ENCODE measurements around the gene CYP26B1.

The CYP26B1 gene

GRCh38 chr2:72085513-72085912, 62.1 kb downstream of the CYP26B1 start:
- Histone ChIP-seq H3K36me3 (ENCODE audit: insufficient read depth, low read length) (no peaks in the 10 kb centered on the region), H3K27ac (no peak overlapping the region), H3K4me3 (no peak overlapping the region), H3K9me3 (ENCODE audit: low read depth, low read length) (no peaks in the 10 kb centered on the region), H3K9ac (ENCODE audit: insufficient read length) (no peak overlapping the region)
- no peak for TF ChIP-seq EZH2 (IDR thresholded peaks at IDR 0.05)
- no peak for TF ChIP-seq FOXP2 (optimal IDR thresholded peaks at IDR 0.05; ENCODE audit: control extremely low read depth, extremely low read length, insufficient read depth)
- TF ChIP-seq POLR2AphosphoS5 (IDR thresholded peaks at IDR 0.05; ENCODE audit: borderline replicate concordance, low read depth, low read length): no peak
- no peak for DNase-seq (ENCODE audit: low read depth, low spot score)

GRCh38 chr2:72085036-72085435, 62.6 kb downstream of the CYP26B1 start:
- no peak for DNase-seq (ENCODE audit: low read depth, low spot score)
- TF ChIP-seq FOXP2 (optimal IDR thresholded peaks at IDR 0.05; ENCODE audit: control extremely low read depth, extremely low read length, insufficient read depth) (no peak), POLR2AphosphoS5 (IDR thresholded peaks at IDR 0.05; ENCODE audit: borderline replicate concordance, low read depth, low read length) (no peak), EZH2 (IDR thresholded peaks at IDR 0.05) (no peak)
- no peak overlapping the region for H3K27ac ChIP-seq
- no peaks in the 10 kb centered on the region for H3K9me3 ChIP-seq (ENCODE audit: low read depth, low read length)
- no peaks in the 10 kb centered on the region for H3K36me3 ChIP-seq (ENCODE audit: insufficient read depth, low read length)
- no peak overlapping the region for H3K4me3 ChIP-seq
- no peak overlapping the region for H3K9ac ChIP-seq (ENCODE audit: insufficient read length)

- no peak overlapping the region for H3K4me3 ChIP-seq
- no peak overlapping the region for H3K27ac ChIP-seq
- no peak for DNase-seq (ENCODE audit: low read depth, low spot score)
- no peaks in the 10 kb centered on the region for H3K9me3 ChIP-seq (ENCODE audit: low read depth, low read length)
- H3K36me3 ChIP-seq (ENCODE audit: insufficient read depth, low read length): no peaks in the 10 kb centered on the region
- no peak overlapping the region for H3K9ac ChIP-seq (ENCODE audit: insufficient read length)
- TF ChIP-seq EZH2 (IDR thresholded peaks at IDR 0.05): no peak
- no peak for TF ChIP-seq POLR2AphosphoS5 (IDR thresholded peaks at IDR 0.05; ENCODE audit: borderline replicate concordance, low read depth, low read length)
- no peak for TF ChIP-seq FOXP2 (optimal IDR thresholded peaks at IDR 0.05; ENCODE audit: control extremely low read depth, extremely low read length, insufficient read depth)
These were observed 63.1 kb downstream of the CYP26B1 start for GRCh38 chr2:72084584-72084976.

GRCh38 chr2:72083751-72084583, 63.7 kb downstream of the CYP26B1 start:
- no peak for DNase-seq (ENCODE audit: low read depth, low spot score)
- H3K4me3 ChIP-seq: no peak overlapping the region
- H3K9ac ChIP-seq (ENCODE audit: insufficient read length): no peak overlapping the region
- H3K9me3 ChIP-seq (ENCODE audit: low read depth, low read length): no peaks in the 10 kb centered on the region
- H3K36me3 ChIP-seq (ENCODE audit: insufficient read depth, low read length): no peaks in the 10 kb centered on the region
- H3K27ac ChIP-seq: no peak overlapping the region
- TF ChIP-seq EZH2 (IDR thresholded peaks at IDR 0.05) (no peak), POLR2AphosphoS5 (IDR thresholded peaks at IDR 0.05; ENCODE audit: borderline replicate concordance, low read depth, low read length) (no peak), FOXP2 (optimal IDR thresholded peaks at IDR 0.05; ENCODE audit: control extremely low read depth, extremely low read length, insufficient read depth) (no peak)

GRCh38 chr2:72082887-72083286, 64.8 kb downstream of the CYP26B1 start:
- Histone ChIP-seq H3K9me3 (ENCODE audit: low read depth, low read length) (no peaks in the 10 kb centered on the region), H3K4me3 (no peak overlapping the region), H3K36me3 (ENCODE audit: insufficient read depth, low read length) (no peaks in the 10 kb centered on the region), H3K27ac (no peak overlapping the region), H3K9ac (ENCODE audit: insufficient read length) (no peak overlapping the region)
- no peak for DNase-seq (ENCODE audit: low read depth, low spot score)
- TF ChIP-seq EZH2 (IDR thresholded peaks at IDR 0.05) (no peak), FOXP2 (optimal IDR thresholded peaks at IDR 0.05; ENCODE audit: control extremely low read depth, extremely low read length, insufficient read depth) (no peak), POLR2AphosphoS5 (IDR thresholded peaks at IDR 0.05; ENCODE audit: borderline replicate concordance, low read depth, low read length) (no peak)

- Histone ChIP-seq H3K9me3 (ENCODE audit: low read depth, low read length) (no peaks in the 10 kb centered on the region), H3K27ac (no peak overlapping the region), H3K4me3 (no peak overlapping the region), H3K9ac (ENCODE audit: insufficient read length) (no peak overlapping the region), H3K36me3 (ENCODE audit: insufficient read depth, low read length) (no peaks in the 10 kb centered on the region)
- TF ChIP-seq POLR2AphosphoS5 (IDR thresholded peaks at IDR 0.05; ENCODE audit: borderline replicate concordance, low read depth, low read length): no peak
- no peak for TF ChIP-seq FOXP2 (optimal IDR thresholded peaks at IDR 0.05; ENCODE audit: control extremely low read depth, extremely low read length, insufficient read depth)
- TF ChIP-seq EZH2 (IDR thresholded peaks at IDR 0.05): no peak
- no peak for DNase-seq (ENCODE audit: low read depth, low spot score)
These were observed 65.6 kb downstream of the CYP26B1 start for GRCh38 chr2:72082021-72082601.

- Histone ChIP-seq H3K9me3 (ENCODE audit: low read depth, low read length) (no peaks in the 10 kb centered on the region), H3K9ac (ENCODE audit: insufficient read length) (no peak overlapping the region), H3K27ac (no peak overlapping the region), H3K36me3 (ENCODE audit: insufficient read depth, low read length) (no peaks in the 10 kb centered on the region), H3K4me3 (no peak overlapping the region)
- no peak for TF ChIP-seq POLR2AphosphoS5 (IDR thresholded peaks at IDR 0.05; ENCODE audit: borderline replicate concordance, low read depth, low read length)
- TF ChIP-seq EZH2 (IDR thresholded peaks at IDR 0.05): no peak
- no peak for TF ChIP-seq FOXP2 (optimal IDR thresholded peaks at IDR 0.05; ENCODE audit: control extremely low read depth, extremely low read length, insufficient read depth)
- no peak for DNase-seq (ENCODE audit: low read depth, low spot score)
These were observed 66.2 kb downstream of the CYP26B1 start for GRCh38 chr2:72081451-72081850.

- TF ChIP-seq EZH2 (IDR thresholded peaks at IDR 0.05) (no peak), FOXP2 (optimal IDR thresholded peaks at IDR 0.05; ENCODE audit: control extremely low read depth, extremely low read length, insufficient read depth) (no peak), POLR2AphosphoS5 (IDR thresholded peaks at IDR 0.05; ENCODE audit: borderline replicate concordance, low read depth, low read length) (no peak)
- no peaks in the 10 kb centered on the region for H3K36me3 ChIP-seq (ENCODE audit: insufficient read depth, low read length)
- no peak overlapping the region for H3K27ac ChIP-seq
- H3K9me3 ChIP-seq (ENCODE audit: low read depth, low read length): no peaks in the 10 kb centered on the region
- DNase-seq (ENCODE audit: low read depth, low spot score): no peak
- no peak overlapping the region for H3K4me3 ChIP-seq
- no peak overlapping the region for H3K9ac ChIP-seq (ENCODE audit: insufficient read length)
These were observed 67.1 kb downstream of the CYP26B1 start for GRCh38 chr2:72080286-72081145.

All from SK-N-MC (cell line).